Measurements from ENCODE around the gene NXPE1.

GRCh38 chr11:114478001-114478410 lies 81.7 kb downstream of the NXPE1 start:
- TF ChIP-seq POLR2AphosphoS5 (IDR thresholded peaks at IDR 0.05) (no peak), CTCF (IDR thresholded peaks at IDR 0.05) (no peak), POLR2A (IDR thresholded peaks at IDR 0.05) (no peak)
